ENCODE results near the gene SULF2. TPM values are rescaled to one million over a fixed set of nuclear protein-coding genes. Genes with fewer than 3 reads are reported as not detected.

Gene SULF2
- total and polyA plus RNA-seq, 2 of the 13 experiments (the other 11 are each of a cell fraction or from before 2014, with no cell fraction given) = 7.2 to 50.9 TPM

DNA sequence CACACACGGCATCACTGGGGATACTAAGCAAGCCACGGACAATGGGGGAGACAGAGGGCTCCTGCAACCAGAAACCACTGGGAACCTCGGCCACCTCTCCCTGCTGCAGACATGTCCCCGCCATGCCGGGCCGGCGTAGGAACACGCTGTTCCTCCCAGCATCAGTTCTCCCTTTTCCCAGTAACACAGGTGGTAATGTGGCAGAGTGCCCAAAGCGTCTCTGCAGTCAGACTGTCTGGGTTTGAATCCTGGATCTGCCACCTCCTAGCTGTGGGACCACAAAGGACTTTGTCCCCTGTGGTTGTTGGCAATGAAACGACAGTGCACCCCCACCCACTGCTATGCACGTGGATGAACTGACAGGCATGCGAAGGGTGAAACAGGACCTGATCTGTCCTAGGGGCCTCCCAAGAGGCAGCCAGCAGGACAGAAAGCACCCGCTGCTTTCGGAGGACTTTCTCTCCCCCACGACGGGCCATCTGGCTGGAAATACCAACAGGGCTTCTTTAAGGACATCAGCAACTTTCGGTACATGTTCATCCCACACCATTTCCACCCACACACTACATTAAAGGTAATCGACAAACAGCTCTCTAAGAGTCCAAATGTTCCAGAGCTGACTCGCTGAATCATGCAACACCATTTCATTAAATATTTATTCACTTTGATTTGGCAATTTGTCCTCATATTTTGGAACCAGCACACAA, 74.1 kb downstream of the SULF2 start (continued):
- TF ChIP-seq, protein P1, sequence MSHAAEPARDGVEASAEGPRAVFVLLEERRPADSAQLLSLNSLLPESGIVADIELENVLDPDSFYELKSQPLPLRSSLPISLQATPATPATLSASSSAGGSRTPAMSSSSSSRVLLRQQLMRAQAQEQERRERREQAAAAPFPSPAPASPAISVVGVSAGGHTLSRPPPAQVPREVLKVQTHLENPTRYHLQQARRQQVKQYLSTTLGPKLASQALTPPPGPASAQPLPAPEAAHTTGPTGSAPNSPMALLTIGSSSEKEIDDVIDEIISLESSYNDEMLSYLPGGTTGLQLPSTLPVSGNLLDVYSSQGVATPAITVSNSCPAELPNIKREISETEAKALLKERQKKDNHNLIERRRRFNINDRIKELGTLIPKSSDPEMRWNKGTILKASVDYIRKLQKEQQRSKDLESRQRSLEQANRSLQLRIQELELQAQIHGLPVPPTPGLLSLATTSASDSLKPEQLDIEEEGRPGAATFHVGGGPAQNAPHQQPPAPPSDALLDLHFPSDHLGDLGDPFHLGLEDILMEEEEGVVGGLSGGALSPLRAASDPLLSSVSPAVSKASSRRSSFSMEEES (CRISPR knock-in tag; IDR thresholded peaks at IDR 0.05) = peak; percentile 94
- TF ChIP-seq GABPA (IDR thresholded peaks at IDR 0.05; ENCODE audit: low read depth, low read length) = no peak
- TF ChIP-seq GABPA (CRISPR knock-in tag; IDR thresholded peaks at IDR 0.05; ENCODE audit: low read depth) = no peak
- TF ChIP-seq KDM4B (CRISPR knock-in tag; IDR thresholded peaks at IDR 0.05) = 0 out of 2 replicates have a peak, but pooled peaks have one; percentile 62
- peak; percentile 72; the same call in 1 of the 2 replicates for TF ChIP-seq KDM5B (CRISPR knock-in tag; IDR thresholded peaks at IDR 0.05; ENCODE audit: borderline replicate concordance)
- TF ChIP-seq AHR (CRISPR knock-in tag; IDR thresholded peaks at IDR 0.05) = peak; percentile 98
- no peak for TF ChIP-seq ZBTB3 (CRISPR knock-in tag; IDR thresholded peaks at IDR 0.05; ENCODE audit: borderline replicate concordance, low read depth)
- TF ChIP-seq ZNF335 (CRISPR knock-in tag; IDR thresholded peaks at IDR 0.05) = peak; percentile 77; the same call in 1 of the 2 replicates
- peak; percentile 99 for TF ChIP-seq BHLHE40 (IDR thresholded peaks at IDR 0.05; ENCODE audit: low read length)
- TF ChIP-seq ZNF609 (CRISPR knock-in tag; IDR thresholded peaks at IDR 0.05; ENCODE audit: borderline replicate concordance) = peak; percentile 71; the same call in 1 of the 2 replicates
- peak; percentile 84; the same call in 1 of the 2 replicates for TF ChIP-seq ZSCAN5A (CRISPR knock-in tag; IDR thresholded peaks at IDR 0.05; ENCODE audit: borderline replicate concordance)
- peak; percentile 97 for TF ChIP-seq XRCC5 (optimal IDR thresholded peaks at IDR 0.05; ENCODE audit: low read length)
- no peak for TF ChIP-seq IRF1 (CRISPR knock-in tag; IDR thresholded peaks at IDR 0.05; ENCODE audit: low read depth)
- no peak for TF ChIP-seq ZNF30 (CRISPR knock-in tag; IDR thresholded peaks at IDR 0.05)
- TF ChIP-seq TP53 (CRISPR knock-in tag; conservative IDR thresholded peaks at IDR 0.05) = no peak
- TF ChIP-seq, protein P2, sequence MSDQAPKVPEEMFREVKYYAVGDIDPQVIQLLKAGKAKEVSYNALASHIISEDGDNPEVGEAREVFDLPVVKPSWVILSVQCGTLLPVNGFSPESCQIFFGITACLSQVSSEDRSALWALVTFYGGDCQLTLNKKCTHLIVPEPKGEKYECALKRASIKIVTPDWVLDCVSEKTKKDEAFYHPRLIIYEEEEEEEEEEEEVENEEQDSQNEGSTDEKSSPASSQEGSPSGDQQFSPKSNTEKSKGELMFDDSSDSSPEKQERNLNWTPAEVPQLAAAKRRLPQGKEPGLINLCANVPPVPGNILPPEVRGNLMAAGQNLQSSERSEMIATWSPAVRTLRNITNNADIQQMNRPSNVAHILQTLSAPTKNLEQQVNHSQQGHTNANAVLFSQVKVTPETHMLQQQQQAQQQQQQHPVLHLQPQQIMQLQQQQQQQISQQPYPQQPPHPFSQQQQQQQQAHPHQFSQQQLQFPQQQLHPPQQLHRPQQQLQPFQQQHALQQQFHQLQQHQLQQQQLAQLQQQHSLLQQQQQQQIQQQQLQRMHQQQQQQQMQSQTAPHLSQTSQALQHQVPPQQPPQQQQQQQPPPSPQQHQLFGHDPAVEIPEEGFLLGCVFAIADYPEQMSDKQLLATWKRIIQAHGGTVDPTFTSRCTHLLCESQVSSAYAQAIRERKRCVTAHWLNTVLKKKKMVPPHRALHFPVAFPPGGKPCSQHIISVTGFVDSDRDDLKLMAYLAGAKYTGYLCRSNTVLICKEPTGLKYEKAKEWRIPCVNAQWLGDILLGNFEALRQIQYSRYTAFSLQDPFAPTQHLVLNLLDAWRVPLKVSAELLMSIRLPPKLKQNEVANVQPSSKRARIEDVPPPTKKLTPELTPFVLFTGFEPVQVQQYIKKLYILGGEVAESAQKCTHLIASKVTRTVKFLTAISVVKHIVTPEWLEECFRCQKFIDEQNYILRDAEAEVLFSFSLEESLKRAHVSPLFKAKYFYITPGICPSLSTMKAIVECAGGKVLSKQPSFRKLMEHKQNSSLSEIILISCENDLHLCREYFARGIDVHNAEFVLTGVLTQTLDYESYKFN (CRISPR knock-in tag; conservative IDR thresholded peaks at IDR 0.05) = peak; percentile 93
- no peak for TF ChIP-seq DR1 (CRISPR knock-in tag; IDR thresholded peaks at IDR 0.05)

Data from HepG2 (cell line).